ENCODE measurements around the gene SPTBN4.
A peak's percentile ranks its signal among the peaks of the same experiment; 100 is the strongest.
"Not testable (repeated sequence)": the region's sequence is repeated elsewhere in the genome, so short reads cannot be mapped to it uniquely, and the experiment has no call there.

The SPTBN4 gene

GRCh38 chr19:40507892-40508291 is 41.1 kb downstream of the SPTBN4 start:
- no peak for DNase-seq (ENCODE audit: low spot score)

GRCh38 chr19:40508739-40509260 is 42.0 kb downstream of the SPTBN4 start:
- DNase-seq (ENCODE audit: low spot score): no peak

DNA sequence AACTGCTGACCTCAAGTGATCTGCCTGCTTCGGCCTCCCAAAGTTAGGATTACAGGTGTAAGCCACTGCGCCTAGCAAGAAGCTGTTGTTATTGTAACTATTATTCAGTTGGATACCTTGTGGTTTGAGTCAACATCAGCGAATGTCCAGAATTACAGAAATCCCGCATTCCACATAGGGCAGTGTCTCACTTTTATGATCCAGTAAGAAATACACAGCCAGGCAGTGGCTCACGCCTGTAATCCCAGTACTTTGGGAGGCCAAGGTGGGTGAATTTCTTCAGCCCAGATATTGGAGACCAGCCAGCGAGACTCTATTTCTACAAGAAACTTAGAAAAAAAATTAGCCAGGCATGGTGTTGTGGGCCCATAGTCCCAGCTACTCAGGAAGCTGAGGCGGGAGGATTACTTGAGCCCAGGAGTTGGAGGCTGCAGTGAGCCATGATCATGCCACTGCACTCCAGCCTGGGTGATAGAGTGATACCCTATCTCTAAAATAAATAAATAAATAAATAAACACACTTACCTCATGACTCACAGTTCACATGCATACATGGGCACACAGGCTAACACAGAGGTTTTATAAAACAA is 43.8 kb downstream of the SPTBN4 start:
- DNase-seq (ENCODE audit: low spot score): no peak

DNA sequence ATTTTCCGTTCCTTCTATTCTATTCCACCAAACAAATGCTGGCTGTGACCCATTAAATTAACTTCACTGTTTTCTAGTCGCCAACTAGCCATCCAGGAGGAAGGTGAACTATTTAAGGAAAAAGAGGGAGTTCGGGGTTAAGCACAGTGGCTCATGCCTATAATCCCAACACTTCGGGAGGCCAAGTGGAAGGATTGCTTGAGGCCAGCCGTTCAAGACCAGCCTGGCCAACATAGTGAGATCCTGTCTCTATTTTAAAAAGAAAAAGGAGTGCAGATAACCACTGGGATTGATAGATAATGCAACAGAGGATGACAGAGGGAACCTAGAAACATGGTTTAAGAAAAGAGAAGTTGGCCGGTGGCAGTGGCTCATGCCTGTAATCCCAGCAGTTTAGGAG is 44.7 kb downstream of the SPTBN4 start:
- DNase-seq (ENCODE audit: low spot score): no peak

- DNase-seq (ENCODE audit: low spot score): no peak
Observed at GRCh38 chr19:40512110-40512472, 45.3 kb downstream of the SPTBN4 start.

DNA sequence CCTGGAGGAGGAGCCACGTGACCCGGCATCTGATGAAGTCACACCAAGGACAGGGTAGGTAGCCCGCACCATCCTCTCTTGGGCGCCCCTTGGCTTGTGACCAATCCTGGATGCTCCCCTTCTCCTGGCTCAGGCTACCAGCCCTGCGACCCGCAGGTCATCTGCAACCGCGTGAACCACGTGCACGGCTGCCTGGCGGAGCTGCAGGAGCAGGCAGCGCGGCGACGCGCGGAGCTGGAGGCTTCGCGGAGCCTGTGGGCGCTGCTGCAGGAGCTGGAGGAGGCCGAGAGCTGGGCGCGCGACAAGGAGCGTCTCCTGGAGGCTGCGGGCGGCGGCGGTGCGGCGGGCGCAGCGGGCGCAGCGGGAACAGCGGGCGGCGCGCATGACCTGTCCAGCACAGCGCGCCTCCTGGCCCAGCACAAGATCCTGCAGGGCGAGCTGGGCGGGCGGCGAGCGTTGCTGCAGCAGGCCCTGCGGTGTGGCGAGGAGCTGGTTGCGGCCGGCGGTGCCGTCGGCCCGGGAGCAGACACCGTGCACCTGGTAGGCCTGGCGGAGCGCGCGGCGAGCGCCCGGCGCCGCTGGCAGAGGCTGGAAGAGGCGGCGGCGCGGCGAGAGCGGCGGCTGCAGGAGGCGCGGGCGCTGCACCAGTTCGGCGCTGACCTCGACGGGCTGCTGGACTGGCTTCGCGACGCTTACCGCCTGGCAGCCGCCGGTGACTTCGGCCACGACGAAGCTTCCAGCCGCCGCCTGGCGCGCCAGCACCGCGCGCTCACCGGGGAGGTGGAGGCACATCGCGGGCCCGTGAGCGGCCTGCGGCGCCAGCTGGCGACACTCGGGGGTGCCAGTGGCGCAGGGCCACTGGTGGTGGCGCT is 45.9 kb downstream of the SPTBN4 start:
- DNase-seq (ENCODE audit: low spot score): no peak

DNA sequence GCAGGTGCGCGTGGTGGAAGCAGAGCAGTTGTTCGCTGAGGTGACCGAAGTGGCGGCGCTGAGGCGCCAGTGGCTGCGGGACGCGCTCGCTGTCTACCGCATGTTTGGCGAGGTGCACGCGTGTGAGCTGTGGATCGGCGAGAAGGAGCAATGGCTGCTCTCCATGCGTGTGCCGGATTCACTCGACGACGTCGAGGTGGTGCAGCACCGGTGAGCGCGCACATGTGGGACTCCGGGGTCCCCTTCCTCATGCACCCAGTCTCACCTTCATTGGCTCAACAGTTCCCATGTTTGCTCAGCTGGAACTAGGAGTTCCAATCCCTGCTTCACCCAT is 46.5 kb downstream of the SPTBN4 start:
- no peak for DNase-seq (ENCODE audit: low spot score)

DNA sequence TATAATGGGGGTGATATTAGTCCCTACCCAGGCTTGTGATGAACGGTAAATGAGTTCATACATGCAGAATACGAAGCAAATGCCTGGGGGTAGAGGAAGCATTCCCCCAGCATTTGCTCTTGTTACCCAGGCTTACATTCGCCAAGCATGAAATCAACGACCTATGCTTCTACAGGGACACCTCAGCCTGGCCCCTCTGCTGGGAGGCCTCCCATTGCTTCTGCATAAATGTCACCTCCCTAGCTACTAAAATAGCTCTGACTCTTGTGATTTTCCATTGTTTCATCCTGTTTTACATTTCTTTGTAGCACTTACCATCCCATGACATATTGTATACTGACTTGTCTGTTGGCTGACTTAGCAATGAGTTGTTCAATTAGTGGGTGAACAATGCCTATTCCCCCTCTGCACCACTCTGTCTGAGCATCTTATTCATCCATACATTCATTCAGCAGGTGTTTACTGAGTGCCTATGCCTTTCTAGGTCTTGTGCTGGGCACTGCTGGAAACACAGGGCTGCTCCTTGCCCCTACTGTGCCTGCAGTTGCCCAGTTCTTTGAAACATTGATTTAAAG is 47.0 kb downstream of the SPTBN4 start:
- no peak for DNase-seq (ENCODE audit: low spot score)

DNA sequence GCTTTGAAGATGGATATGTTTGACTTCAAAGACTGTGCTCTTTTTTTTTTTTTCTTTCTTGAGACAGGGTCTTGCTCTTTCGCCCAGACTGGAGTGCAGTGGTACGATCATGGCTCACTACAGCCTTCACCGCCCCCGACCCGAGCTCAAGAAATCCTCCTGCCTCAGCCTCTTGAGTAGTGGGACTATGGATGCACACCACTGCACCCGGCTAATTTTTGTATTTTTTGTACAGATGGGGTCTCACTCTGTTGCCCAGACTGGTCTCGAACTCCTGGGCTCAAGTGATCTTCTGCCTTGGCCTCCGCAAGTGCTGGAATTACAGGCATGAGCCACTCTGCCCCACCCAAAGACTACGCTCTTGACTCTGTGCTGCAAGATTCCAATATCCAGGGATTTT is 50.4 kb downstream of the SPTBN4 start:
- no peak for DNase-seq (ENCODE audit: low spot score)

- peak; percentile 69 for DNase-seq (ENCODE audit: low spot score)
Observed at GRCh38 chr19:40519352-40520322, 52.8 kb downstream of the SPTBN4 start.

DNA sequence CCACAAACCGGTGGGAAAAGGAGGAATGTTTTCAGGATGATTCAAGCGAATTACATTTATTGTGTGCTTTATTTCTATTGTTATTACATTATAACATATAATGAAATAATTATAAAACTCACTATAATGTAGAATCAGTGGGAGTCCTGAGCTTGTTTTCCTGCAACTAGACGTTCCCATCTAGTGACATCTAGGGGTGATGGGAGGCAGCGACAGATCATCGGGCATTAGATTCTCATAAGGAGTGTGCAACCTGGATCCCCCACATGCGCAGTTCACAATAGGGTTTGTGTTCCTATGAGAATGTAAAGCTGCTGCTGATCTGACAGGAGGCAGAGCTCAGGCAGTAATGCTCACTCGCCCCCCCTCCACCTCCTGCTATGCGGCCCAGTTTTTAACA is 54.5 kb downstream of the SPTBN4 start:
- DNase-seq (ENCODE audit: low spot score): peak; percentile 57

GRCh38 chr19:40521900-40522299 is 55.1 kb downstream of the SPTBN4 start:
- not testable (repeated sequence) for DNase-seq (ENCODE audit: low spot score)

GRCh38 chr19:40523322-40524047 is 56.7 kb downstream of the SPTBN4 start:
- peak; percentile 88 for DNase-seq (ENCODE audit: low spot score)

- DNase-seq (ENCODE audit: low spot score): peak; percentile 66
Observed at GRCh38 chr19:40524133-40524549, 57.3 kb downstream of the SPTBN4 start.

DNA sequence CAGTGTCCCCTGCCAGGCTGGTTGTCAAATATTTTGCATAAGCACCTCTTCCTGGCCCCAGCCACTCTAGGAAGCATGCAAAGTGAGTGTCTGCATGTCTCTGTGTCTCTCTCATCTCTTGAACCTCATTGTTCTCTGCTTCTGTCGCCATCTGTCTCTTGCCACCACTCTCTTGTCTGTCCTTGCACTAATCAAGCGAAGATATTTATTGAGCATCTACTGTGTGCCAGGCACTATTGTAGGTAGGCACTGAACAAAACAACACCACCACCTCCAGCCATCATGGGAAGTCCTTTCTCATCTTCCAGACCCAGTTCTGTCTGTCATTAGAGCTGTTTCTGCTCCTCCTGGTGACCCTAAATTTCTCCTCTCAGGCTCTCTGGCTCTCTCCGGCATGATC is 57.9 kb downstream of the SPTBN4 start:
- no peak for DNase-seq (ENCODE audit: low spot score)

GRCh38 chr19:40525234-40526051 is 58.6 kb downstream of the SPTBN4 start:
- DNase-seq (ENCODE audit: low spot score): no peak

- no peak for DNase-seq (ENCODE audit: low spot score)
Observed at GRCh38 chr19:40528078-40528477, 61.3 kb downstream of the SPTBN4 start.

DNA sequence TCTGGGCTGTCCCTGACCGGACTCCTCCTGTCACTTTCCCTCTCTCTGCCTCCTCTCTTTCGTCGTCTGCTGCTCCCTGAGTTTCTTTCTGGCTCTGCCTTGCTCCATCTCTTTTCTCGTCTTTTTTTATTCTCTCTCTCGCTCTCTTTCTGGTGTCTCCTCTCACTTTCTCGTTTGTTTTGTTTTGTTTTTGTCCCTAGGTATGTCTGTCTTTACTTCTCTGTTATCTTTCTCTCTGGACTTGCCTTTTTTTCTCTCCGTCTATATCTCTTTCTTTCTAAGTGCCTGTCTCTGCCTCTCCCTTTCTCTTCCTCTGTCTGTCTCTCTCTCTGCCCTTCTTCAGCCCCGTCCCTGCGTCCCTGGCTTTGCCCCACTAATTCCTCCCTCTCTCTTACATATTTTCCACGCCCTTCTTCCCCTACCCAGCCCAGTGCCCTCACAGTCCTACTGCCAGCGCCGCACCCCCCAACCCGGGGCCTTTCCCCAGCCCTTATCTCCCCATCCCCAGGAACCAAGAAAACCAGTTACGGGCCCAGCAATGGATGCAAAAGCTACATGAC is 61.8 kb downstream of the SPTBN4 start:
- no peak for DNase-seq (ENCODE audit: low spot score)

GRCh38 chr19:40529093-40529954 is 62.5 kb downstream of the SPTBN4 start:
- DNase-seq (ENCODE audit: low spot score): peak; percentile 93
